Body of pancreas (tissue), 4 donors: Measurements from ENCODE around the gene CEACAM20.

Experiments used
- POLR2A ChIP-seq, 3 donors: fragments of 450-650 bp; IDR thresholded peaks; one replicate each; pipeline ENCODE4 v1.6.1; 2016; ENCODE audit warnings: antibody characterized with exemption in 3 of 3, mild to moderate bottlenecking in 2 of 3
- TF ChIP-seq, protein P1 (sequence below), 7 experiments: fragments of 450-650 bp in 4 of 7; fragments of 200-600 bp in 3 of 7; sonication (generic) in 3 of 7; IDR thresholded peaks; one replicate each; pipeline ENCODE4 v1.5.1; 2016 to 2019; ENCODE audit warnings: antibody characterized with exemption in 7 of 7

DNA sequence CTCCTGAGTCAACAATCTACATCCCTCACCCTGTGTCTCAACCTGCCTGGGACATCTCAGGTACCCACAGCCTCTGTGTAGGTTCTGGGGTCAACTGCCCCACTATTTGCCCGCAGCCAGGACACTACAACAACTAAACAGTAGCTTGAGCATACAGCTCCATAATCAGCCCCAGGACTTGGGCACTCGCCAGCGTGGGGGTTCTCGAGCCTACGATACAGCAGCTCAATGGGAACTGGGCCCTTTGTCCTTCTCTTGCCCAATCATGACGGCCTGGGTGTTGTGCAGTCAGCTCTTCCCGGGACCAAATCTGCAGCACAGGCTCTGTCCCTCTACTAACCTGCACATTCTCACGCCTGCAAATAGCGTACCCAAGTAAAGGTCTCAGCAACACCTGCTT, 30.5 kb downstream of the CEACAM20 start:
- no peak for TF ChIP-seq POLR2A (IDR thresholded peaks at IDR 0.05)
- TF ChIP-seq, protein P1, sequence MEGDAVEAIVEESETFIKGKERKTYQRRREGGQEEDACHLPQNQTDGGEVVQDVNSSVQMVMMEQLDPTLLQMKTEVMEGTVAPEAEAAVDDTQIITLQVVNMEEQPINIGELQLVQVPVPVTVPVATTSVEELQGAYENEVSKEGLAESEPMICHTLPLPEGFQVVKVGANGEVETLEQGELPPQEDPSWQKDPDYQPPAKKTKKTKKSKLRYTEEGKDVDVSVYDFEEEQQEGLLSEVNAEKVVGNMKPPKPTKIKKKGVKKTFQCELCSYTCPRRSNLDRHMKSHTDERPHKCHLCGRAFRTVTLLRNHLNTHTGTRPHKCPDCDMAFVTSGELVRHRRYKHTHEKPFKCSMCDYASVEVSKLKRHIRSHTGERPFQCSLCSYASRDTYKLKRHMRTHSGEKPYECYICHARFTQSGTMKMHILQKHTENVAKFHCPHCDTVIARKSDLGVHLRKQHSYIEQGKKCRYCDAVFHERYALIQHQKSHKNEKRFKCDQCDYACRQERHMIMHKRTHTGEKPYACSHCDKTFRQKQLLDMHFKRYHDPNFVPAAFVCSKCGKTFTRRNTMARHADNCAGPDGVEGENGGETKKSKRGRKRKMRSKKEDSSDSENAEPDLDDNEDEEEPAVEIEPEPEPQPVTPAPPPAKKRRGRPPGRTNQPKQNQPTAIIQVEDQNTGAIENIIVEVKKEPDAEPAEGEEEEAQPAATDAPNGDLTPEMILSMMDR (IDR thresholded peaks at IDR 0.05), result no peak
